GM21529 (cell line): Measurements from ENCODE around the gene HHAT.

Experiments used
- ATAC-seq: cut with Tn5 transposase; IDR thresholded peaks from one replicate; pipeline ENCODE4 v1.9.1; 2021; ENCODE audit not compliant: unreplicated experiment

Gene HHAT

GRCh38 chr1:210588357-210588756 is 259.7 kb downstream of the HHAT start:
- ATAC-seq = no peak

GRCh38 chr1:210588946-210589345 is 260.2 kb downstream of the HHAT start:
- ATAC-seq = no peak

DNA sequence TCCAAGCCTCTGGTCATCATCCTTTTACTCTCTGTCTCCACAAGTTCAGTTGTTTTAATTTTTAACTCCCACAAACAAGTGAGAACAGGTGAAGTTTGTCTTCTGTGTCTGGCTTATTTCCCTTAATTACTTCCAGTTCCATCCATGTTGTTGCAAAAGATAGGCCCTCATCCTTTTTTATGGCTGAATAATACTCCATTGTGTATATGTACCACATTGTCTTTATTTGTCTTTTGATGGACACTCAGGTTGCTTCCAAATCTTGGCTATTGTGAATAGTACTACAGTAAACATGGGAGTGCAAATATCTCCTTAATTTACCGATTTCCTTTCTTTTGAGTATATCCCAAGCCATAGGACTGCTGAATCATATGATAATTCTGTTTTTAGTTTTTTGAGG is 262.5 kb downstream of the HHAT start:
- no peak for ATAC-seq

DNA sequence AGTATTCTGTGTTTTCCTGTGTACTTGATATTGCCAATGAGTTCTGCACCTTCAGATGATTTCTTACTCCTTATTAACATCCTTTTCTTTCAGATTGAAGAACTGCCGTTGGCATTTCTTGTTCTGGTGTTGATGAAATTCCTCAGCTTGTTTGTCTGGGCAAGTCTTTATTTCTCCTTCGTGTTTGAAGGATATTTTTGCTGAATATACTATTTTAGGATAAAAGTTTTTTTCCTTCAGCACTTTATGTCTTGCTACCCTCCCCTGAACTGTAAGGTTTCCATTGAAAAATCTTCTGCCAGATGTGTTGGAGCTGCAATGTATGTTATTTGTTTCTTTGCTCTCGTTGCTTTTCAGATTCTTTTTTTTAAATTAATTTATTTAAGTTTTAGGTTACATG is 265.9 kb downstream of the HHAT start:
- no peak for ATAC-seq

DNA sequence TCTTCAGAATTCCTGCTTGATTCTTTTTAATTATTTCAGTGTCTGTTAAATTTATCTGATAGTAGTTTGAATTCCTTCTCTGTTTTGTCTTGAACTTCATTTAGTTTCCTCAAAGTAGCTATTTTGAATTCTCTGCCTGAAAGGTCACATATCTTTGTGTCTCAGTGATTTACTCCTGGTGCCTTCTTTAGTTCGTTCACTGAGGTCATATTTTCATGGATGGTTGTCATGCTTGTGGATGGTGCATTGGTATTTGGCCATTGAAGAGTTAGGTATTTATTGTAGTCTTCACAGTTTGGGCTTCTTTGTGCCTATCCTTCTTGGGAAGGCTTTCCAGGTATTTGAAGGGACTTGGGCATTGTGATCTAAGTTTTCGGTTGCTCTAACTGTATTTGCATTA is 267.9 kb downstream of the HHAT start:
- no peak for ATAC-seq

- peak; percentile 93 for ATAC-seq
Observed at GRCh38 chr1:210597555-210598134, 268.9 kb downstream of the HHAT start.

GRCh38 chr1:210598135-210598652 is 269.5 kb downstream of the HHAT start:
- peak; percentile 22 for ATAC-seq

DNA sequence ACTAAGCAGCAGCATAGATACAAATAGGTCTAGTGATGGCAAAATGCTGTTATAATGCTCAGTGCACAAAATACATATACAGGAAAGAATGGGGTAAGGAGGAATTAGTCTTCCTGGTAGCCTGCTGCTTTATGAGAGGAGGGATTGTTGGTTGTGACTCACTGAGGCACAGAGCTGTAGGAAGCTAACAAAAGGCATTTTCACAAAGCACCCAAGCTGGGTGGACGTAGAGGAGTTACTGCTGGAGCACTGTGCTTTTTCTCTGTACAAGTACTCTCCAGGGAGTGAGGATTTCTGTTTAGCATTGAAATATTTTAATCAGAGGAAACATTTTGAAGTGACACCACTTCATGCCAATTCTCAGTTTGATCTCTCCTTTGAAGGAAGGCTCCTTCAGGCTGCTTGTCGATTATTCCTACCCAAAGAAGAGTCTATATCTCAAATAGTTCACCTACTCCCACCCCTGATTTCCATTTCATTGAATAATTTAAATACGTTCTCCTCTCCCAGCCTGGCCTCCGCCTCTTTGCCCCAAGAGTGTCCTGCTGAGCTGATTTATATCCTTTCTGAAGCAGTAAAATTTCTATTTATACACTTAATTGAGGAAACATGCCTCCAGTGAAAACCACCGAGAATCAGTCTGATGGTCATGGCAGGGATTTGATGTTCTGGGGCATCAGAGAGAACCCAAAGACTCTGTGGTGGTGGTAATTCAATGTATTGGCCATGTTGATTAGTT is 271.9 kb downstream of the HHAT start:
- no peak for ATAC-seq

DNA sequence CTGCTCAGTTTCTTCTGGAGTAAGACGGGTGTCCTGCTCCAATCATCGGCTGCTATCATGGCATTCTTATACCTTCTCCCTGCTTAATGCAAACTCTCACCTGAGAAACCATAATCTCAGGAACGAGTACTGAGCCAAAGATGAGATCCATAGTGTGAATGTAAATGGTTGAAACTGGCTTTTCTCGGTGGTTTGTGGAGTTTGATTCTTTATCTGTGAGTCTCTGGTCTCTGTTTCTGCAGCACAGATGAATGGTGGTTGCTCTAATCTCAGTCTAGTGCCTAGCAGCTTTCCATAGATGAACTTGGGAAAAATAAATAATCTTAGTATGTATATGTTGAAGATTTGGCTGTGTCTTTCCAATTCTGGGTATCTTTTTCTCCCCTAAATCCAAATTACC is 274.4 kb downstream of the HHAT start:
- no peak for ATAC-seq

DNA sequence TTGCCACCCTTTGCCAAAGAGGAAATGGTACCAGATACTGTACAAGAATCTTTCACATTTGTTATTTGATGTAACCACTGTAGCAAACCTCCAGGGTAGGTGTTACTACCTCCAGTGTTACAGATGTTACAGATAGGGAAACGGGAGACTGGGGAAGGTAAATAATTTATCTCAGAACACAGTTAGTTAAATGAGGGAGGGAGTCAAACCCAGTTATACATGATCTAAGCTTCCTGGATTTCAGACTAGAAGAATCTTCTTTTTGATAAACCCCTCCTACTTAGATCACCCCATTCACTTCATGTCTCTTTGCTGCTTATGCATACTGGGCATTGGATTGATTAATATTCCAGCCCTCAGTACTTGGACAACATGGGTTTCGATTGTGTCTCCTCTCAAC is 276.4 kb downstream of the HHAT start:
- no peak for ATAC-seq

DNA sequence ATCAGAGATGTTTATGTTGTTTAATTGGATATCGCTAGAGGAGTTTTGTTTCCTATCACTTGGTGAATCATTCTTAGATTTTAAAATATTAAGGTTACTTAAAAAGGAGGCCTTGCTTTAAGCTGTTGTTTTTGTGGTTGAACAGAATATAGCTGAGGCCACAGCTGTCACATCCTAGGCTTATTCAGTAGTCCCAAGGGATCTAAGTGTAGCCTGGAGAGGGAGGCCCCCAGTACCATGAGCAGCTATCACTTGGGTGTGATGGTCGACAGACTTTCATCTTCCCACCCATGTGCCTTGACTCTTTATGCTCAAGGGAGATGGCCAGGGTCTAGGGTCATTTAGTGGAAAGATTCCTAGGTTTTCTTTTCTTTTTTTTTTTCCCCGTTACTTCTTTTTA is 278.7 kb downstream of the HHAT start:
- ATAC-seq = no peak

DNA sequence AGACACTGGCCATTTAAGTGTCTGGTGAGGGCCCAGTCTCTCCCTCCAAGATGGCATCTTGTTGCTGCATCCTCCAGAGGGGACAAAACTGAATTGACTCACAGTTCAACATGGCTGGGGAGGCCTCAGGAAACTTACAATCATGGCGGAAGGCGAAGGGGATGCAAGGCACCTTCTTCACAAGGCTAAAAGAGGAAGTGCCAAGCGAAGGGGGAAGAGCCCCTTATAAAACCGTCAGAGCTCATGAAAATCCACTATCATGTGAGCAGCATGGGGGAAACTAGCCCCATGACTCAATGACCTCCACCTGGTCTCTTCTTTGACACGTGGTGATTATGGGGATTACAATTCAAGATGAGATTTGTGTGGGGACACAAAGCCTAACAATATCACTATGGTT is 280.1 kb downstream of the HHAT start:
- ATAC-seq = no peak

GRCh38 chr1:210616356-210616755 is 287.7 kb downstream of the HHAT start:
- ATAC-seq = no peak

- ATAC-seq = no peak
Observed at GRCh38 chr1:210617293-210617692, 288.6 kb downstream of the HHAT start.

DNA sequence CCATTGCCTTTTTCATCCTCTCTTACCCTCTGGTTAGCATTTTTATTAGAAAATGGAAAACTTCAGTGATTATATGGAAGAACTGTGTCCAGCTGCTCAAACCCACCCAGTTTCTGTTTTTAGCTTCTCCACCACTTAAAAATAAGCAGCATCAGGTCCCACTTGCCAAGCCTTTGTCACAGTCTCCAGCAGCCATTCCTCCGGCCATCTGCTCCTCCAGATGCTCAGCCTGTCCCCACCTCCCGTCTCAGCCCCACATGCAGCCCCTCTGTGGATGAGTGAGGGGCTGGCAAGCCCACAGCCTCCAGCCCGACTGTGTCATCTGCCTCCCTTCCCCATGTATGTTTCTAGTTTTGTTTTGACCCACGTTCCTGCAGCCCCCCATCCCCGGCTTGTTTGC is 289.7 kb downstream of the HHAT start:
- ATAC-seq = no peak

DNA sequence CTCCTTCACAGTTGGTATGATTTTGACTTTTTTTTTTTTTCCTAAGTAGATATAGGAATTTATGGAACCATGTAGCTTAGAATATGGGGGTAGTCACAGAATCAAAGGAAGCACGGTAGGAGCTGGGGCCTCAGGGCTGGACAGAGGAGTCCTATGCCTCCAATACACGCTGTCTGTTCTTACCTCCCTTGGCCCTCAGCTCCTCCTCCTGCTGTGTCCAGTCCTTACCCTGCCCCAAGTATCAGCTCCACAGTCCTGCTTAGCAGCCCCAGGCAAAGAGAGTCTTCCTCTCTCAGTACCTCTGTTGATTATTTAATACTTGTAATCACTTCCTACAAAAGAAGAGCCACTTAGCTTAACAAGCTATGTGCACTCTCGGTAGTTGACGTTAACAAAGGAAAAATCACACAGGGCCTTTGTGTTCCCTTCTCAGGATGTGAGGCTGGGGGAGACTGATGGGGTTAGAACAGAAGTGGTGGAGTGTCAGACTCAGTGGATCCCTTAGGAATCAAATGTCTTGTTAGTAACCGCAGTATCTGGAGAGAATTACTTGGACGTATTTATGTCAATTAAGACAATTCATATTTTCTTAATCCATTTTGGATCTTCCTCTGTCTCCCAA is 292.3 kb downstream of the HHAT start:
- ATAC-seq = no peak

DNA sequence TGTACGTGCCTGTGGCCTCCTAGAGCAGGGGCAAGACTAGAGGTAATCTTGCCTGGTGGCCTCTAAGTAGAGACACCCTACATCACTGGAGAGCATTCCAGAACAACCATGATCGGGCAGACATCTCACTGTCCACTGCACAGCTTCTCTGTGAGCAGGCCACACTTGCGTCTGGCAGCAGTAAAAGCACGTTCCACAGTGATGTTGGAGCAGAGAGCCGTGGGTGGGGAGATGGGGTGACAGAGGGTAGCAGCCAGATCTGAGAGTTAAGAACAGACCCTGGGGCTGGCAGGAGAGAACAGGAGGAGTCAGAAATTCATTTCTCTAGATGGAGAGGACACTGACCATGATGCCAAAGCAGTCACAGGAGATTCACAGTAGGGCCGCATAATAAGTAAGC is 293.0 kb downstream of the HHAT start:
- ATAC-seq = no peak

GRCh38 chr1:210624722-210625121 is 296.0 kb downstream of the HHAT start:
- ATAC-seq = no peak

GRCh38 chr1:210625715-210626114 is 297.0 kb downstream of the HHAT start:
- no peak for ATAC-seq

DNA sequence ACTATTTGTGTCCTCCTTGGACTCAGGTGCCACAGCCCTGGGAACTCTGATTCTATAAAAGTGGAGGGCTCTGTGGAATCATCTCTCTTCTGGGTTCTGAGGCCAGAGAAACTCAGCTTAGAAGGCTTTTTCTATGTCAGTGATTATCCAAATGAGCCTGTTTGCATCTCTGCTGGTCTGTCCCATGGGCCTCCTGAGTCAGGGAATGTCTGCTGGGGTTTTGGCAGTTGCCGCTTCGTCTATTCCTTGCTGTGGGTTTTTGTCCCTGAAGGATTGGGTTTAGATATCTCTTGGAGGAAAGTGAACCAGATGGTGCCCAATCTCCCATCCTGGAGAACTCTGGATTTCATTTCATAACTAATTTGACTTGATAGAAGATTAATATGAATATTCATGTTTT is 297.6 kb downstream of the HHAT start:
- ATAC-seq = no peak

DNA sequence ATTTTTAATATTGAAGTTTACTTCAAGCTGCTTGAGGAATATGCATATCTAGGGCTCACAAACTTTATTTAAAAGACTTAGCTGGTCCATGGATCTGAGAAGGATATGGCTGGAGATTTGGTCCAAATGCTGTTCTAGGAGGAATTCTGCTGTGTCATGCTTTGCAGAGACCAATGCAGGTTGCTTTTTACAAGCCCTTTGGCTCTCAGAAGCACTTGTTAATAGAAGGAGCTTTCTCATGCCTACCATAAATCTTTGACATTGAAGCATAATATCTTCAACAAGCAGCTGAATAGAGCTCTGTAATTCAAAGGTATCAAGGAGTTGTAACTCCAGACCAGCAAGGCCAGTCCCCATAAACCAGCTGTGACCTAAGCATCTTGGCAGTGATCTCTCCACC is 299.1 kb downstream of the HHAT start:
- ATAC-seq = no peak

- ATAC-seq = no peak
Observed at GRCh38 chr1:210629276-210629675, 300.6 kb downstream of the HHAT start.
